Erythroblast (primary cell): ENCODE data around the gene DMRTB1.

ENCODE experiments used
- DNase-seq, 2 experiments: peaks; one replicate each; lab custom pipeline; 2025; lab: John Stamatoyannopoulos, UW
- GATA1 ChIP-seq: IDR thresholded peaks from 2 replicates; pipeline ENCODE4 v1.6.1; 2011; ENCODE audit warnings: low read depth, mild to moderate bottlenecking, control low read depth, low read length, moderate library complexity
- POLR2A ChIP-seq: IDR thresholded peaks from 2 replicates; pipeline ENCODE4 v1.6.1; 2011; ENCODE audit warnings: mild to moderate bottlenecking, low read length

Gene DMRTB1

GRCh38 chr1:53459321-53460175, at the start of gene DMRTB1:
DMRTB1 (plus strand) TSS chr1:53459399; CDS start chr1:53459454, 55 bp downstream.
- no peak for DNase-seq
- no peak for TF ChIP-seq POLR2A
- TF ChIP-seq GATA1 = no peak

DNA sequence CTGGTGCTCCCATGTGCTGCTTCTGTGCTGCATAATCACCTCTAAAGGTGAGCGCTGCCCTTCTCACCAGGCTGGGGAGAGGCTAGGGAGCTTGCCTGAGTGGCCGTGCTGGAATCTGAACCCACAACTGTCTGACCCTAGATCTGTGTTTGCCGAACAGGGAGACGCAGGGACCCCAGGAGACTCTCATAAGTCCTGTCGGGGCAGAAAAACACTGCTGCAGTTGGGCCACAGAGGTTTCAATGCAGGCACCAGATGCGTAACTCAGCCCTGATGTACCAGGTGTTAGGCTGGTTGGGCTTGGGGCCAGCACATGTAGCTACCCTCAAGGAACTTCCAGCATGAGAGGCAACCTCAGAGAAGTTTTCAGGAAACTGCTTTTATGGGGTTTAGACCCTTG, 49.5 kb upstream of the DMRTB1 start:
- no peak for TF ChIP-seq GATA1
- no peak for TF ChIP-seq POLR2A
- no peak for DNase-seq

DNA sequence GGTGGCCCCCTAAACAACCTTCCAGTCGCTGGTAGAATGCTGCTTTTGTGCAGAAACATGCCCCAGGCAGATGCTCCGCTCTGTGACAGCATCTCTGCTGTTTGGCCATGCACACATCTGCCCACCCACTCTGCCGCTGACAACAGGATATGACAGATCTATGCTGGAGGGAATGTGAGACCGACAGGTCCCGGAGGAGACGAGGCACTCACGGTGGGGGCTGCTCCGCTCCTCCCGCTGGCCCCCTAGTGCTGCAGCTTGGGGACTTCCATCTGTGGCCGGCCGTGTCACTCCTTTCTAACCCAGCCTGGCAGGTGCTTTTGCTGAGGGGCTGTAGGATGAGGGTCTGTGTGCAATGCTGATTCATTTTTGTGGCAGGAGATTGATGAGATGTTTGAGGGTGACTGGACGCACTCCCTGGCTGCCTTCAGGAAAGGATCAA, 49.1 kb upstream of the DMRTB1 start:
- DNase-seq = no peak
- no peak for TF ChIP-seq POLR2A
- TF ChIP-seq GATA1 = no peak

GRCh38 chr1:53410701-53411100, 48.5 kb upstream of the DMRTB1 start:
- no peak for DNase-seq
- no peak for TF ChIP-seq POLR2A
- no peak for TF ChIP-seq GATA1

DNA sequence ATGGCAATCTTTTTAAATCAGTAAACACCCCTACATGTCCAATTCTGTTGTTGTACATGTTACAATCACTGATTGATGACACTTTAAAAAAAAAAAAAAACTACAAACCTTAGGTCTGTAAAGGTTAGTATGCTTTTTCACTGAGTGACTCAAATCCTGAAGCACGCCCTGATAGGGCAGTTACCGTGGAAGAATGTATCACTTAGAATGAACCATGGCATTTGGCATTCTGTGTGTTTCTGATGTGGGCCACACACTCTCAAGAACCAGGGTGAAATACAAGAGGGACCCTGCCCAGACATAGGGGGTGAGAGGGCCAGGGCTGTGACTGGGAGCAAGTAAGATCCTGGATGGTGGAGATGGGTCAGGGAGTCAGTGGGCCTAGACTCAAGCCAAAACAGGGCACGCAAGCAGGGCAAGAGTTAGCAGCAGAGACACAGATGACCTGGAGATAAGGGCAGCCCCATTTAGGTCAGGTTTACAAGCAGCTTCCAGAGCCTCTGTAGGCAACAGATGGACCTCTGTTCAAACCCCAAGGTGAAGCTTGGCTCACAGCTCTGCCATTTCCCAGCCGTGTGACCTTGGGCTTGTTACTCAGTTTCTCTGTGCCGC, 47.6 kb upstream of the DMRTB1 start:
- DNase-seq = no peak
- TF ChIP-seq POLR2A = no peak
- TF ChIP-seq GATA1 = no peak

DNA sequence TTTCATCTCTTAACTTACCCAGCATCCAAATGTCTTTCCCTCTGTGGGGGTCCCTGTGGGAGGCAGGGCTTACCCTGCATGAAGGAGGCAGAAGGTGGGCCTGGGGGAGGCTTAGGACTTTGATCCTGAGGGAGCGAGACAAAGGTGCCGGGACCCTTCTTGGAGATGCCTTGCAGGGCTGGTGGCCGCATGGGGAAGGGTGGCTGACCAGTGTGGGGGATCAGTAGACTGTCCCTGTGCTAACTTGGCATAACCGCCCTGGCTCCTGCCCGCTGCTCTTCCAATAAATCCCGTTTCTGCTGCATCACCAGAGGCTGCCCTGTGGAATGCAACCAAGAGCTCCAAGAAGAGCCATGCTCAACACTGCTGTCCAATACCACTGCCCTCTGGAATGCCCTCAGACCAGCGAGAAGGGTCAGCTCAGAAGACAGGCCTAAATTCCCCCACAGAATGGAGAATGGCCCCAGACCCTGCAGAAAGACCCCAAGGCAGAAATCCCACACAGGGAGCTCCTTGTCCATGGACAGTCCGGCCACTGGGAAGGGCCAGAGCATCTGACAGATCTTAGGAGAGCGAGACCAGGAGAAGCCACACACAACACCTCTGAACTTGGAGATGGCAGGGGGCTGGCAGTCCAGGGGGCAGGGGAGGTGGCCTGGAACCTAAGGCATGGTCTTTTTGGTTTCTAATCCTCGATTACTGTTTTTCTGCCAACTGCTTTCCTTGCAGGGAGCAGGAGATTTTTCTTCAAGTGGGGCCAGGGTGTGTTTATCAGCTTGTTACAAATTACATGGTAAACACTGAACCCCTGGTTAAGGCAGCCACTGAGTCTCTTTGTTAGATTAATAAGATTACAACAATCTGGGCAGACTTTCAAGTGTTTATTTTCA, 46.7 kb upstream of the DMRTB1 start:
- TF ChIP-seq GATA1 = no peak
- no peak for TF ChIP-seq POLR2A
- DNase-seq = no peak

- TF ChIP-seq GATA1 = no peak
- TF ChIP-seq POLR2A = no peak
- DNase-seq = no peak
These were observed 45.8 kb upstream of the DMRTB1 start for GRCh38 chr1:53413175-53414001.

GRCh38 chr1:53414632-53415031, 44.6 kb upstream of the DMRTB1 start:
- DNase-seq = no peak
- TF ChIP-seq GATA1 = no peak
- no peak for TF ChIP-seq POLR2A

DNA sequence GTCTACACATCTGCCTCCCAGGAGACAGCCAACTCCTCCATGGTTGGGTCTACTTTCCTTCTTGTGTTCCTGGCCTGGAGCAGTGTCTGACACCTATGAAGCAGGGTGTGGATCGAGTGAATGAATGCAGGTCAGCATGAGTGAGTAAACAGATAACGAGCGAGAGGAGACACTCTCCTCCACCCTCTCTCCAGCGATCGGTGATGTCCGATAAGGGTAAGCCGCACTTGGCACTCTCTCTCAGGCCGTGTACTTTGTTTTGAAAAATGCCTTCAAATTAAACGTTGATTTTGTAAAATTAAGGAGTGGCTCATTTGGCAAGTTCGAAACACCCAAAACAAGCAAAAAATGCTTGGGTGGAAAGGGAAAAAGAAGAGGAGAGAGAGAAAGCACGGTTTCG, 43.8 kb upstream of the DMRTB1 start:
- no peak for DNase-seq
- no peak for TF ChIP-seq GATA1
- TF ChIP-seq POLR2A = no peak

GRCh38 chr1:53416269-53416813, 42.9 kb upstream of the DMRTB1 start:
- no peak for DNase-seq
- TF ChIP-seq POLR2A (no peak), GATA1 (no peak)

- no peak for TF ChIP-seq GATA1
- no peak for TF ChIP-seq POLR2A
- no peak for DNase-seq
These were observed 42.1 kb upstream of the DMRTB1 start for GRCh38 chr1:53417074-53417511.

- TF ChIP-seq GATA1 (no peak), POLR2A (no peak)
- no peak for DNase-seq
These were observed 40.2 kb upstream of the DMRTB1 start for GRCh38 chr1:53419034-53419433.

DNA sequence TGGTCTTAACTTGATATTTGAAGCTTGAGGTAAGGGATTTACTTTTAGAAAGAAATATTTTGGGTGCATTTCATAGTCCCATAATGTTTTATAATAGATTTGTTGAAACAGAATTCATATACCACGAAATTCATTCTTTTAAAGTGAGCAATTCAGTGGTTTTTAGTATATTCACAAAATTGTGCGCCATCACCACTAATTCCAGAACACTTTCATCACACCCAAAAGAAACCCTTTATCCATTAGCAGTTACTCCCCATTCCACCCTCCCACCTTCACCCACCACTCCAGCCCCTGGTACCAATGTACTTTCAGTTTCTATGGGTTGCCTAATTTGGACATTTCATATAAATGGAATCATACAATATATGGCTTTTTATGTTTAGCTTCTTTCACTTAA, 38.9 kb upstream of the DMRTB1 start:
- TF ChIP-seq POLR2A = no peak
- no peak for DNase-seq
